Measurements from ENCODE around the gene CEP41.

CEP41 gene

GRCh38 chr7:130479716-130480400 is 39.0 kb upstream of the CEP41 start:
- Histone ChIP-seq H3F3A (ENCODE audit: insufficient read depth, low read length) (0 out of 2 replicates have a peak, but pooled peaks cover 4% of the 10 kb centered on the region), H3K27me3 (replicated peaks; ENCODE audit: insufficient read depth, low read length) (no peaks in the 10 kb centered on the region), H2AFZ (ENCODE audit: low read length) (no peak overlapping the region), H3K9ac (ENCODE audit: low read length) (no peak overlapping the region), H3K79me2 (ENCODE audit: low read length) (no peaks in the 10 kb centered on the region), H3K9me3 (replicated peaks; ENCODE audit: insufficient read depth, low read length) (no peaks in the 10 kb centered on the region), H4K20me1 (ENCODE audit: insufficient read depth, low read length) (no peaks in the 10 kb centered on the region), H3K9me2 (replicated peaks; ENCODE audit: insufficient read depth, low read length) (no peaks in the 10 kb centered on the region), H3K36me3 (replicated peaks; ENCODE audit: insufficient read depth, low read length) (no peaks in the 10 kb centered on the region), H3K27ac (ENCODE audit: low read length) (no peak overlapping the region), H3K4me3 (ENCODE audit: low read length) (no peak overlapping the region), H3K4me2 (ENCODE audit: low read depth, low read length) (no peak overlapping the region), H3K4me1 (ENCODE audit: low read length) (peaks cover 3% of the 10 kb centered on the region; the same call in 1 of the 2 replicates)
- DNase-seq, result no peak
- TF ChIP-seq EZH2 (optimal IDR thresholded peaks at IDR 0.05; ENCODE audit: low read depth, low read length) (no peak), EZH2phosphoT487 (IDR thresholded peaks at IDR 0.05; ENCODE audit: low read length) (no peak)

GRCh38 chr7:130478991-130479390 is 38.2 kb upstream of the CEP41 start:
- no peaks in the 10 kb centered on the region for H3K9me2 ChIP-seq (replicated peaks; ENCODE audit: insufficient read depth, low read length)
- no peak for TF ChIP-seq CTCF (IDR thresholded peaks at IDR 0.05; ENCODE audit: low read length)

GRCh38 chr7:130476297-130477150 is 35.7 kb upstream of the CEP41 start:
- H2AFZ ChIP-seq (ENCODE audit: low read length), result no peak overlapping the region

More at GRCh38 chr7:130478991-130479390, 38.2 kb upstream of the CEP41 start:
- Histone ChIP-seq H2AFZ (ENCODE audit: low read length) (no peak overlapping the region), H3K36me3 (replicated peaks; ENCODE audit: insufficient read depth, low read length) (no peaks in the 10 kb centered on the region), H3K9ac (ENCODE audit: low read length) (no peak overlapping the region), H3K4me1 (ENCODE audit: low read length) (peaks cover 3% of the 10 kb centered on the region; the same call in 1 of the 2 replicates), H3K9me3 (replicated peaks; ENCODE audit: insufficient read depth, low read length) (no peaks in the 10 kb centered on the region), H4K20me1 (ENCODE audit: insufficient read depth, low read length) (no peaks in the 10 kb centered on the region), H3K4me2 (ENCODE audit: low read depth, low read length) (no peak overlapping the region), H3F3A (ENCODE audit: insufficient read depth, low read length) (0 out of 2 replicates have a peak, but pooled peaks cover 4% of the 10 kb centered on the region), H3K79me2 (ENCODE audit: low read length) (no peaks in the 10 kb centered on the region), H3K27me3 (replicated peaks; ENCODE audit: insufficient read depth, low read length) (no peaks in the 10 kb centered on the region), H3K4me3 (ENCODE audit: low read length) (no peak overlapping the region), H3K27ac (ENCODE audit: low read length) (no peak overlapping the region)
- no peak for DNase-seq

More at GRCh38 chr7:130476297-130477150, 35.7 kb upstream of the CEP41 start:
- no peaks in the 10 kb centered on the region for H3K36me3 ChIP-seq (replicated peaks; ENCODE audit: insufficient read depth, low read length)
- H3K27ac ChIP-seq (ENCODE audit: low read length), result peak overlapping the region; percentile 3; the same call in 1 of the 2 replicates
- no peaks in the 10 kb centered on the region for H3K9me2 ChIP-seq (replicated peaks; ENCODE audit: insufficient read depth, low read length)
- H3K4me1 ChIP-seq (ENCODE audit: low read length), result peaks cover 3% of the 10 kb centered on the region; the same call in 1 of the 2 replicates
- no peaks in the 10 kb centered on the region for H3K79me2 ChIP-seq (ENCODE audit: low read length)
- H4K20me1 ChIP-seq (ENCODE audit: insufficient read depth, low read length), result no peaks in the 10 kb centered on the region
- peak overlapping the region; percentile 27; the same call in 1 of the 2 replicates for H3K4me2 ChIP-seq (ENCODE audit: low read depth, low read length)
- no peaks in the 10 kb centered on the region for H3K27me3 ChIP-seq (replicated peaks; ENCODE audit: insufficient read depth, low read length)
- DNase-seq, result peak; percentile 68
- H3K4me3 ChIP-seq (ENCODE audit: low read length), result no peak overlapping the region
- TF ChIP-seq EZH2phosphoT487 (IDR thresholded peaks at IDR 0.05; ENCODE audit: low read length) (no peak), EZH2 (optimal IDR thresholded peaks at IDR 0.05; ENCODE audit: low read depth, low read length) (no peak), CTCF (IDR thresholded peaks at IDR 0.05; ENCODE audit: low read length) (no peak)
- no peaks in the 10 kb centered on the region for H3K9me3 ChIP-seq (replicated peaks; ENCODE audit: insufficient read depth, low read length)
- H3K9ac ChIP-seq (ENCODE audit: low read length), result no peak overlapping the region
- H3F3A ChIP-seq (ENCODE audit: insufficient read depth, low read length), result 0 out of 2 replicates have a peak, but pooled peaks cover 4% of the 10 kb centered on the region
